ENCODE measurements around the gene LGMN.

Gene LGMN

DNA sequence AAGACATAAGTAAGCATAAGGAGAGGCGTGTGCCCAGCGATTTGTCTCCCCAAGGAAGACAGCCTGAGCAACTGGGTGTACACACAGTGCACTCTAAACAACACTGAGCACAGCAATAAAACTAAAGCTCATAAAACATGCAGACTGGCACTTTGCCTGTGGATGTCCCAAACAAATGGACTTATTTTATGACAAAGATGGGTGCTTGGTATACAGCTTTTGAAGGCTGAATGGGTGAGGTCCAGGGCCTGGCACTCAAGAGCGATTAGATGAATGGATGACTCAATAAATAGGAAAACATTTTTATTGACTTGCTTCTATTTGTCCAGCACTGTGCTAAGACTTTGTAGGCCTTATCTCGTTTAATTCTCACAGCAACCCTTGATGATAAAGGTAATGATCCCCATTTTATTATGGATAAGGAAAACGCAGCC, 28.5 kb downstream of the LGMN start:
- TF ChIP-seq REST (IDR thresholded peaks at IDR 0.05; ENCODE audit: low read depth) (no peak), TEAD4 (IDR thresholded peaks at IDR 0.05) (no peak), TAF1 (IDR thresholded peaks at IDR 0.05; ENCODE audit: low read depth) (no peak), FOXM1 (IDR thresholded peaks at IDR 0.05; ENCODE audit: borderline replicate concordance, low read depth) (no peak), NFIC (IDR thresholded peaks at IDR 0.05) (no peak), EP300 (IDR thresholded peaks at IDR 0.05; ENCODE audit: borderline replicate concordance) (no peak), RAD21 (IDR thresholded peaks at IDR 0.05; ENCODE audit: low read depth) (no peak), YY1 (IDR thresholded peaks at IDR 0.05; ENCODE audit: low read depth) (no peak), CREB1 (IDR thresholded peaks at IDR 0.05; ENCODE audit: low read depth) (no peak), EGR1 (IDR thresholded peaks at IDR 0.05) (no peak), ZBTB7A (IDR thresholded peaks at IDR 0.05; ENCODE audit: low read depth) (no peak)
- TF ChIP-seq, protein P1, sequence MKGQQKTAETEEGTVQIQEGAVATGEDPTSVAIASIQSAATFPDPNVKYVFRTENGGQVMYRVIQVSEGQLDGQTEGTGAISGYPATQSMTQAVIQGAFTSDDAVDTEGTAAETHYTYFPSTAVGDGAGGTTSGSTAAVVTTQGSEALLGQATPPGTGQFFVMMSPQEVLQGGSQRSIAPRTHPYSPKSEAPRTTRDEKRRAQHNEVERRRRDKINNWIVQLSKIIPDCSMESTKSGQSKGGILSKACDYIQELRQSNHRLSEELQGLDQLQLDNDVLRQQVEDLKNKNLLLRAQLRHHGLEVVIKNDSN (IDR thresholded peaks at IDR 0.05): no peak

- TF ChIP-seq FOXM1 (IDR thresholded peaks at IDR 0.05; ENCODE audit: borderline replicate concordance, low read depth) (no peak), RAD21 (IDR thresholded peaks at IDR 0.05; ENCODE audit: low read depth) (no peak), CREB1 (IDR thresholded peaks at IDR 0.05; ENCODE audit: low read depth) (no peak)
- TF ChIP-seq, protein P1 (IDR thresholded peaks at IDR 0.05): no peak
Observed at GRCh38 chr14:92719421-92719820, 29.0 kb downstream of the LGMN start.

DNA sequence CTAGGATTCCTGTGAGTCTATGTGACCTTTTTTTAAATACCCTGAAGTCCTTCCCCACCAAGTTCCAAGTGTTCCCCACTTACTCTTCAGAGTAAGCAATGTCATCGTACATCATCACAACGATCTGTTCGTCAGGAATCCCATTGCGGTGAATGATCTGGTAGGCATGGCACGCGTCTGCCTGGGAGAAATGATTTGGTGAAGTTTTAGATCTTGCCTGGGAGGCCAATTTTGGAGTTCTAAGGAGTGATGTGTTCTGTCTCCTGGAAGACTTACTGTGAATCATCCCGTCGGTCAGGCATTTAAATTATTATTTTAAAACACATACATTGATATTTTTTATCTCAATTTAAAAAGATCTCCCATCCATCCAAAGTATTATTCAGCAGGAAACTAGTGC, 29.8 kb downstream of the LGMN start:
- TF ChIP-seq, protein P1 (IDR thresholded peaks at IDR 0.05): no peak
- TF ChIP-seq ZBTB7A (IDR thresholded peaks at IDR 0.05; ENCODE audit: low read depth) (no peak), CEBPB (IDR thresholded peaks at IDR 0.05) (no peak), FOXM1 (IDR thresholded peaks at IDR 0.05; ENCODE audit: borderline replicate concordance, low read depth) (no peak), EP300 (IDR thresholded peaks at IDR 0.05; ENCODE audit: borderline replicate concordance) (no peak), MAX (IDR thresholded peaks at IDR 0.05) (no peak), YY1 (IDR thresholded peaks at IDR 0.05; ENCODE audit: low read depth) (no peak), TAF1 (IDR thresholded peaks at IDR 0.05; ENCODE audit: low read depth) (no peak), NFIC (IDR thresholded peaks at IDR 0.05) (no peak), CREB1 (IDR thresholded peaks at IDR 0.05; ENCODE audit: low read depth) (no peak), TCF12 (IDR thresholded peaks at IDR 0.05; ENCODE audit: low read depth) (no peak), EGR1 (IDR thresholded peaks at IDR 0.05) (no peak)

DNA sequence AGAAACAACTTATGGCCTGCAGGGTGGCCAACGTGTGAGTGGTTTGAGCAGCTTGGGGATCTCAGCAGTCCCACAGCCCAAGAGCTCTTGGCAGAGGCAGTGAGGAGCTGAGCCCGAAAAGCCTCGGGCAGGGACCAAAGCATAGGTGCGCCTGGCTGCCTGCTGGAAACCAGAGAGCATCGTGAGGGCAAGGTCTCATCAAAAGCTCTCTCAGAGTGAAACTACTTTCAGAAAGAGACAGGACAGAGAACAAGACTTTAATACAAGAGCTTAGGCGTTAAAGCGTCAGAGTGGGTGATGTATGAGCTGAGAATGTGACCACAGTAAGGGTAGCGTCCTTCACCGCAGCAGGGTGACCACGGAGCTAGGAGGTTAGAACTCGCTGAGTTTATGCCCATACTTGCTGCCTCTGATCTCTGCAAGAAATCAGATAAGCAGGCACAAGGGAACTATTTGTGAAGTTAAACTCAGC, 30.8 kb downstream of the LGMN start:
- TF ChIP-seq TCF12 (IDR thresholded peaks at IDR 0.05; ENCODE audit: low read depth): no peak
- TF ChIP-seq FOXM1 (IDR thresholded peaks at IDR 0.05; ENCODE audit: borderline replicate concordance, low read depth): no peak
- TF ChIP-seq TAF1 (IDR thresholded peaks at IDR 0.05; ENCODE audit: low read depth): no peak
- no peak for TF ChIP-seq RAD21 (IDR thresholded peaks at IDR 0.05; ENCODE audit: low read depth)
- TF ChIP-seq ZBTB7A (IDR thresholded peaks at IDR 0.05; ENCODE audit: low read depth): no peak
- TF ChIP-seq, protein P1 (IDR thresholded peaks at IDR 0.05): no peak
- TF ChIP-seq EP300 (IDR thresholded peaks at IDR 0.05; ENCODE audit: borderline replicate concordance): no peak
- TF ChIP-seq REST (IDR thresholded peaks at IDR 0.05; ENCODE audit: low read depth): no peak
- TF ChIP-seq EGR1 (IDR thresholded peaks at IDR 0.05): no peak
- no peak for TF ChIP-seq MAX (IDR thresholded peaks at IDR 0.05)
- no peak for TF ChIP-seq TEAD4 (IDR thresholded peaks at IDR 0.05)
- no peak for TF ChIP-seq CREB1 (IDR thresholded peaks at IDR 0.05; ENCODE audit: low read depth)

GRCh38 chr14:92716131-92716530, 32.3 kb downstream of the LGMN start:
- TF ChIP-seq, protein P1 (IDR thresholded peaks at IDR 0.05): no peak
- TF ChIP-seq CREB1 (IDR thresholded peaks at IDR 0.05; ENCODE audit: low read depth) (no peak), ZBTB7A (IDR thresholded peaks at IDR 0.05; ENCODE audit: low read depth) (no peak), REST (IDR thresholded peaks at IDR 0.05; ENCODE audit: low read depth) (no peak), EP300 (IDR thresholded peaks at IDR 0.05; ENCODE audit: borderline replicate concordance) (no peak), CEBPB (IDR thresholded peaks at IDR 0.05) (no peak), YY1 (IDR thresholded peaks at IDR 0.05; ENCODE audit: low read depth) (no peak), NFIC (IDR thresholded peaks at IDR 0.05) (no peak), TCF12 (IDR thresholded peaks at IDR 0.05; ENCODE audit: low read depth) (no peak), MAX (IDR thresholded peaks at IDR 0.05) (no peak), RAD21 (IDR thresholded peaks at IDR 0.05; ENCODE audit: low read depth) (no peak), TEAD4 (IDR thresholded peaks at IDR 0.05) (no peak)

Data from Ishikawa (cell line).